HuH-7.5 (cell line): ENCODE data around the gene CFAP53.

ENCODE experiments used
- DNase-seq: peaks from one replicate; pipeline ENCODE4 v3.0.0; 2011; ENCODE audit warnings: low spot score

CFAP53 gene

DNA sequence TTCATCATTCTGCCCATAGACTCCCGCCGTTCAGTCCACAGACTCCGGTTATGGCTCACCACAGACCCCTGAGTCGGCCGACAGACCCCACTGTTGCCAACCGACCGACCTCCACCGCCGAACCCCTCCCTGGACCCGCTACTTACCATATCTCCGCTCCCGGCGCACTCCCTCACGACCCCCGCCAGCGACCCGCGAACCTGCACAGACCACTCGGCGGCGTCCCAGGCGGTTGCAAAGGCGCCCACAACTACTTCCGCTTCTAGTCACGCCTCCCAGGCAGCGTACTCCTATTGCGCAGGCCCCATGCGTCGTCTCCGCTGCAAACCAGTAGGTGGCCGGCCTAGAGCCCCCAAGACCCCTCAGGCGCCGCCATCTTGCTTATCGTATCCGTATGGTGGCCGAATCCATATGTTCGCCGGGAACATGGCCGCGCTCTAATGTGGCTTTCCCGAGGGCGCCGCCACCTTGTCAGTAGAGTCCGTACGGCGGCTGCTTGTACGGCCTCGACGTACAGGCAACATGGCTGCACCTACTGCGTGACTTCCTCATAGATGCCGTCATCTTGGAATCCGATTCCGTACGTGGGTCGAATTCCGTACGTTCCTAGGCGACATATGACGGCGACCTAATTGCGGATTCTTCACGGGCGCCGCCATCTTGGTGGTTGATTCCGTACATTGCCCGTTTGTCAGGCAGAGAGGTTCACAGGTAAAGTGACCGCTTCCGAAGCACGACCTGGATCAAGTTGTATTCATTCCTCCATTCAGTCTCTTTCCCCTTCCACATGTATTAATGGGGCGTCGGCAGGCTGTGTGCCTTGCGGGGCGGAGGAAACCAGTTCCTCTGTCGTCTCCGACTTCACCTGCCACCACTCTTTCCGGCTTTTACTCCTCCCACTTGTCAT is 21.4 kb upstream of the CFAP53 start, which contains the start of gene CXXC1:
Gene CXXC1, minus strand, starts transcription at position 252 of the 907 bp plus-strand sequence. Its CDS starts 103 bp downstream, at position 149.
- peak; percentile 82 for DNase-seq

DNA sequence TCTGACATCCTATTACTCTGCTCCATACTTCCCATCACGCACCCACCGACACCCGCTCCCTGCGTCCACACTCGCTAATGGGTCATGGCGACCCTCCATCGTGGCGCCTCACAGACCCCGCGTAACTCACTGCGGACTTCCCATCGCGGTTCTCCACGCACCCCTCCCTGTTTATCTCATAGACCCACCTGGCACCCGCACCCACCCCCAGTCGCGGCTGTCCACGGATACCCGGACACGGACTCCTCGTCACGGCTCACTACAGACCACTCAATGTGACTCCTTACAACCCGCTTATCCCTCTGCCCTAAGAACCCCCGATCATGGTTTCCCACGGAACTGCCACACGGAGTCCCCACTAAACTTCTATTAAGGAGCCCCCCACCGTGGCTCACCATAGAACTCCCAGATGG is 20.7 kb upstream of the CFAP53 start:
- no peak for DNase-seq

DNA sequence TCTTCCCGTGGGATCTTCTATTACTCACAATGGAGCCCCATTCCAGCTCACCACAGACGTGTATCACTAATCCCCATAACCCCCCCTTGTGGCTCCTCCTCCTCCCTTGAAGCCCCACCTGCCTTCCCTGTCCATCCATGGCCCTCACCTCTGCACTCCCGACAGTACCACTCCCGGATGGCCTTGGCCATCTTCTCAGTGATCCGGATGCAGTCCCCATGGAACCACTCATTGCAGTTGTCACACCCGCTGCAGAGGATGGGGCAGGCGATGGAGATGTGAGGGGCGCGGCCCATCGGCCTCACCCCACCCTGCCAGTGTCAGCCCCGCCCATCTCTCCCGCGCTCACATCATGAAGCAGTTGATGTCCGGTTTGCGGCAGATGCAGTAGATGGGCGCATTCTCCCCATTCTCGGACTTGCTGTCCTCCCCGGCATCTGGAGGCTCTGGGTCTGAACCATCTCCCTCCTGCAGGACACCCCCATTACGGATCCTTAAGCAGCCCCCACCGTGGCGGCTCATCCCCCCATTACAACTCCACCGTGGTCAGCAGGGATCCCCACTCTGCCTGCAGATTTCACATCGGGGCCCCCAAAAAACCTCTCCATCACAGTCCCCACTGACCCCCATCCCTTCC is 20.2 kb upstream of the CFAP53 start:
- no peak for DNase-seq

DNA sequence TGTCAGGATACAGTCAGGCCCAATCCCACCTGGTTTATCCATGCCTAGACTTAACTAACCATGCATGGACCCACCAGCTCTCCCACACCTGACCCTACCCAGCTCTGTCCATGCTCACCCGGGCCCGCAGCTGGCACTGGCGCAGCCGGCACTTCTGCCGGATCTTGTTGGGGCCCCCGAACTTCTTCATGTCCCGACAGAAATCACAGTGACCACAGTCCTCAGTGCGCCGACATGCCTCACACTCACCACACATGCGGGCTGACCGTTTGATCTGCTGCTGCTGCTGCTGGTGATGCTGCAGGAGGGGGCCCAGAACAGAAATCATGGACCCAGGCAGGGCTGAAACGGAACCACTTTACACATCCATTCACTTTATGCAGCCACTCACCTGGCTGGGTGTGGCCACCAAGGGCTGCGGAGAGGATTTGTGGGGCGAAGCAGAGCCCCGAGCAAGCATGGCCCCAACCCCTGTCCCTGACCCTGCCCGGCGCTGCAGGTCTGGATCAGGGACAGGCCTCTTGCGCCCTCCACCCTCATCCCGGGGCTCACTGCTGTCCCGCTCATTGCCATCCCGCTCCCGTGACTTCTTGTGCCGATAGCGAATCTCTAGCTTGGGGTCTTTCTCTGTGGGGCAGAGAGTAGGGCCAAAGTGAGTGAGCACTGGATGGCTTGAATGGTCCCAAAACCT is 19.5 kb upstream of the CFAP53 start:
- DNase-seq, result no peak

DNA sequence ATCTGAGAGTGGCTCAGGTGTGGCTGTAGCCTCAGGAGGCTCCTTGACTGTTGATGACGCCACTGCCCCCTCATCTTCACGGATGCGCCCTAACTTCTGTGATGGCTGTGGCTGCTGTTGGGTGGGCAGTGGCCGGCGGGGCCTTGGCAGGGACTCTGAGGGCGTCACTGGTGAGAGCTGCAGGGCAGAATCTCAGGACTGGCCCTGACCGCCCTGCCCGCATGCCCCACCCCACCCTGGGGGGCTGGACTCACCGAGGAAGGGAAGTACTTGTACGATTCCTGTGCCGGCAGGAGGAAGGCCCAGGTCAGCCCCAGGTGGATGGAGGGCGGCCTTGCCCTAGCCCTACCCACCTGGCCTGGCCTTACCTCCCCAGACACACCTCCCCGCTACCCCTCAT is 18.8 kb upstream of the CFAP53 start:
- DNase-seq, result no peak

DNA sequence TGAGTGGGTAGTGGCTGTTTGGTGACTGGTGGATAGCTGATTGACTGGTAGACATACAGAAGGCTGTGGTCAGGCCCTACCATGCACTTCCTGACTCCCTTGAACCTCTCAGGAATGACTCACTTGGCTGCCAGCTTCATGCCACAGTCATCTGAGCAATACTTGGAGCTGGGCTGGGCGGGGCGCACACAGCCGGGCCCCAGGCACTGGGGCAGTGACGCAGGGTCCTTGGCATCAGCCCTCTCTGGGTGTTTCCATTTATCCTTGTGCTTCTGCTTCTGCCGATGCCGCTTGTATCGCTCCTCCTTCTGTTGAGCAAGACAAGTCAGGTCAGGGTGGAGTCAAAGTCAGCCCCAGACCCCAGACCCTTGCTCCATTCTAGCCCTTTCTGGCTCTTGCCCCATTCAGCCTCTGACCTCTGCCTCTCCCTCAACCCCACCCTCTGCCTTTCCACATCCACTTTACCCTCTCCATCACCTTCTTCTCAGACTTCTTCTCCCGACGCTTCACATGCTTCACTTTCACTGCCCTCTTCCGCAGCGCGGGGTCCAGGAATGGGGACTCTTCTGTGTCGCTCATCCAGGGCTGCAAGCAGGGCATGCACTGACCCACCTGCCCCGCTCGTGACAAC is 18.1 kb upstream of the CFAP53 start:
- DNase-seq, result no peak

DNA sequence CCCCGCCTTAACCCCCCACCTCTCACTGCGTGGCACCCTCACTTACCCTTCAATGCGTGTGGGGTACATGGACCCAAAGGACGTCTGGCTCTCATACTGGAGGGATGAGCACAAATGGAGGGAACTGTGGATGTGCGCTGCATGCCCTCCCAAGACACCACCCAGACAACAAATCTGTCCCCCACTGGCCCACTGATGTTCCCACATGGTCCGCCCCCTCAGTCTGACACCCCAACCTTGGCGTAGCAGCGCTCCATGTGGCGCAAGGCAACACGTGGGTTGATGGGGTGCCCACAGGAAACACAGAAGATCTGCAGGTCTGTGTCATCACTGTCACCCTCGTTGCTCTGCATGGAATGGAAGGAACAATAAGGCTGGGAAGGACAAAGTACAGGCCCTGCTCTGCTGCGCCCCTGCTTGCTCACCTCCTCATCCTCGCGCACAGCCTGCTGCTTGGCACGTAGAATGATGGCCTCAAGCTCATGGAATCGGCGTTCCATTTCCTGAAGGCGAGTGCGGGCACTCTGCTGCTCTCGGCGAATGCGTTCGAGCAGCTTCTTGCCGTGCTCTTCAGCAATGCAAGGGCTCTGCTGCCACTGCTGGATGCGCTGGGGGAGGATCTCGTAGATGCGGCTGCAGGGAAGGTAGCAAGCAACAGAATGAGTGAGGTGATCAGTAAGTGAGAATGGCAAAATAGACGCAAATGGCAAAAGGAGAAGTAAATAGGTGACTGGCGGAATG is 17.3 kb upstream of the CFAP53 start:
- no peak for DNase-seq

DNA sequence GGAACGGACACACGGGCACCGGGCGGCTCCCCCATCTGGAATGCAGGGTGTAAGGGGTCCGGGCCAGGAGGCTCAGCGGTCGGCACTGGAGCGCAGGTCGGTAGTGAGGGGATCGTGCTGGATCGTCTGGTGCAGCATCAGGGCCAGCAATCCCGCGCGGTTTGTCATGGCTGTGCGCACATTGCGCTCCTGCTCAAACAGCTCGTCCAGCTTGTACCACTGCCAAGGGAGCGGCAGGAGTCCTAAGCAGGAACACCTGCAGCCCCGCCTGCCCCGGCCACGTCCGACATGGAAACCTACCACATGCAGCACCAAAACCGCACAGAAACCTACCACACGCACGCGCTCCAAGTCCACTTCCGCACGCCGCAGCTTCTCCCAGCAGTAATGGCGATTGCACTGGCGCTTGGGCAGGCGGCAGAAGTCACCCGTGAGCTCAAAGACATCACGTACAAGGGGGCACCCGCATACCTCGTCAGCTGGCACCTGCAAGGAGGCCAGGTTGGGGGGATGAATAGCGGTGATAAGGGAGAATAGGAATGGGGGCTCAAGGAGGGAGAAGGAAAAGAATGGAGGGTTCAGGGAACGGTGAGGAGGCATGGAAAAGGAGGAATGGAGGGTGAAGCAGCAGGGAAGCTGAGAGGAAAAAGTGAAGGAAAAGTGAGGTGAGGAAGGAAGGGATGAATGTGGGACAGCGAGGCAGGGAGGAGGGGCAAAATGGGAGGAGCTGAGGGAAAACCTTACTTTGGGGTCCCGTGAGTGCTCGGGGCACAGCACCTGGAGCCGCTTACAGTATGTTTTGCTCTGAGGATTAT is 16.4 kb upstream of the CFAP53 start:
- no peak for DNase-seq

DNA sequence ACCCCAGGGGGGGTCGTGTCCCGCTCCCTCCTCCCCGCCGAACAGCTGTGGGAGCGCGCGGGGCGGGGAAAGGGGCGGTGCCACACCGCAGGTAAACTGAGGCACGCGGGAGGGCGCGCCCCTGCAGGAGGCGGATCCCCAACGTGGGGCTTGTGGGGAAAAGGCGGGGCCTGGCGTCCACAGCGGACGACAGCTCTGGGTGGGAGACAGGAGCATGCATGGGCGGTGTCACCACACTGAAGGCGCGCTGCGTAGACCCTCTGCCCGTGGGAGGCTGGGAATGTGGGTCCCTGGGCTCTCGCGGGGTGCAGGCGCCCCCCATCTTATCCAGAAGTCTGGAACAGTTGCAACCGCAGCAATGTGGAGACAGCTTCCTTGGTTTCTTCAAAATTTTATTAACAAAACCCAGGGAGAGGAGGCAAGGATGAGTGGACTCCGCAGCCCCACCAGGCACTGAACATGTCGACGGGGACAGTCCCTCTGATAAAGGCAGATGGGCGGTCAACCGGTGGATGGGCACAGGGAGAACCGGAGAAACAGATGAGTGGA is 15.8 kb upstream of the CFAP53 start:
- DNase-seq, result no peak

DNA sequence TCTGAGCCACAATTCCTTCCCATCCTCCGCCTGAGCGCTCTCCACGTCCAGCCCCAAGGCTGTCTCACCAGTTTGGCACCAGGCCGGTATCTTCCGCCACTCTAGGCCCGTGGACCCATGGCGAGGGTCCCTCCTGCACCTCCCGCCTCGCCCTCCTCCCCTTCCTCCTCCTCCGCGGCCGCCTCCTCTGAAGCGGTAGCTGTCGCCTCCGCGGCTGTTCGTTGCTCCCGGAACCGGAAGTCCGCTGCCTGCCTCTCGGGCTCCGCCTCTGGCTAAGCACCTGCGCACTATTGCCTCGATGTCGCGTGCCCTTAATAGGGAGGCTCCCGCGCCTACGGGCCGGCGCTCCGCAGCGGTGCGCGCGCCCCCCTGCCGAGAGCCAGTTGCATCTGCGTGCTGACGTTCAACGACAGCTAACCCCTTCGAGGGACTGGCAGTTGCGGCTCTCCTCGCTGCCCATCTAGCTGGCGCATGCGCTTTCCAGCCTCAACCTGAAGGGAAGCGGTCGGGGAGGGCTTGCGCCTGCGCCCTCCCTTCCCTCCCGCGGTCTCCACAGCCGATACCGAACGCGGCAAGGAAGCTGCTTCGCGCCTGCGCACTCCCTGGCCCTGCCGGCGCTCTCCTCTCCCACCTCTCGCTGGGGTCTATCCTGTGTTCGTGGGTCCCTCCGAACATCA is 15.1 kb upstream of the CFAP53 start, which contains the start of gene MBD1:
Gene MBD1, minus strand, starts transcription at position 229 of the 677 bp plus-strand sequence. CDS start 1,531 bp downstream, outside the sequence.
- DNase-seq, result peak; percentile 93

DNA sequence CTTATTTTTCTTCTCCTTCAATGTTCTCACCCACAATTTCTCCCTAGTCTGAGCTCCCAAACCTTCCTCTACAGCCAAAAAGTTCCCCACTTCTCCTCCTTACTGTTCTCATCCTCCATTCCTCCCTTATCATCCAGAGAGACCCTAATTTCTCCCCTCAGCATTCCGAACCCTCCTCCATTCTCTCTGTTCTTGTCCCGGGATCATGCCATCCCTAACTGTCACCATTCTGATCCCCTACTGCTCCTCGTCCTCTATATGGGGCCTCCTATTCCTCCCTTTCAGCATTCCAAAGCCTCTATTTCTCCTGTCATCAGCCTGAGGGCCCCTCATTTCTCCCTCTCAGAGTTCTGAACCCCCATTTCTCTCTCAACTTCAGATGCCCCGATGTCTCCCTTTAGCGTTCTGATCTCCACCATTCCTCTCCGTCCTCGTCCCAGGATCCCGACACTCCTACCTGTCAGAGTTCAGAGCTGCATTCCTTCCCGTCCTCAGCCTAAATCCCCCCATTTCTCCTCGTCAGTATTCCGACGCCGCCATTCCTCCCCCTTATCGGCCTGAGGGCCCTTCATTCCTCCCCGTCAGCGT is 14.5 kb upstream of the CFAP53 start:
- no peak for DNase-seq

DNA sequence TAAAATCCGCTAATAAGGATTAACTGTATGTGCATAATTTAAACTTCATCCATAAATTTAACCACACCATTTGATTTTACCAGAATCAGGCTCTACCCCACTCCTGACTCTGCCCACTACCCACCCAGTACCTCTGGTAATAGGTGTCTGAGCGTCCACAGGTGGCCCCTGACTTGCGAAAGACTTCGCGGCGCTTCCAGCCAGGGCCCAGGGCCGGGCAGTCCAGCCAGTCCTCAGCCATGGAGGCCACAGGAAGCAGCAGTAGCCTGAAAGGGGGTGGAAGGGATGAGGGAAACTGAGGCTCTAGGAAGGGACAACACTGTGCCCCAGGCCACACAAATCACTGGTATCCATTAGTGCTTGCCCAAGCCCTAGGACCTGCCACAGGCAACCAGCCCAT is 13.5 kb upstream of the CFAP53 start:
- no peak for DNase-seq

DNA sequence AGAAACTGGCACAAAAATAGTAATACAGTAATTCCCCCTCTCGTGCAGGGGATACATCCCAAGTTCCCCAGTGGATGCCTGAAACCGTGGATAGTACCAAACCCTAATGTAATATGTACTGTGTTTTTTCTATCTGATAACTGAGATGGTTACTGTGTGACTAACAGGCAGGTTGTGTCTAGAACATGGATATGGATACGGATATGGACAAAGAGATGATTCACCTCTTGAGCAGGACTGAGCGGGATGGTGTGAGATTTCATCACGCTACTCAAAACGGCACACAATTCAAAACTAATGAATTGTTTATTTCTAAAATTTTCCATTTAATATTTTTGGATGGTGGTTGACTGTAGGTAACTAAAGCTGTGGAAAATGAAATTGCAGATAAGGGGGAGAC is 11.6 kb upstream of the CFAP53 start:
- DNase-seq, result no peak

DNA sequence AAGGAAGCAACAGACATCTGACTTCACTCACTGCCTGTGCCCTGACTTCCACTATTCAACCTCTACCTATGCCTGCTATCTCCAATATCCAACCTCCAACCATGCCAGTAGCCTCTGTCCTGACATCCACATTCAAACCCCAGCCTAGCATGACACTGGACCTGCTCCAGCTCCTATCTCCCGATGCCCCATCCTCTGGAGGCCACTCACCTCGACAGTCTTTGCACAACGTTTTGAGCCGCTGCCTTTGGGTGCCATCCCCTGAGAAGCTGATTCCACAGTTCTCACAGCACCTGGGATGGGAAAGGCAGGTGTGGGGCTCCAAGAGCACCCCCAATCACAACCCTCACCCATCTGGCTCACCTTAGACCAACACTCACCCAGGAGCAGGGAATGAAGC is 10.2 kb upstream of the CFAP53 start:
- DNase-seq, result no peak

DNA sequence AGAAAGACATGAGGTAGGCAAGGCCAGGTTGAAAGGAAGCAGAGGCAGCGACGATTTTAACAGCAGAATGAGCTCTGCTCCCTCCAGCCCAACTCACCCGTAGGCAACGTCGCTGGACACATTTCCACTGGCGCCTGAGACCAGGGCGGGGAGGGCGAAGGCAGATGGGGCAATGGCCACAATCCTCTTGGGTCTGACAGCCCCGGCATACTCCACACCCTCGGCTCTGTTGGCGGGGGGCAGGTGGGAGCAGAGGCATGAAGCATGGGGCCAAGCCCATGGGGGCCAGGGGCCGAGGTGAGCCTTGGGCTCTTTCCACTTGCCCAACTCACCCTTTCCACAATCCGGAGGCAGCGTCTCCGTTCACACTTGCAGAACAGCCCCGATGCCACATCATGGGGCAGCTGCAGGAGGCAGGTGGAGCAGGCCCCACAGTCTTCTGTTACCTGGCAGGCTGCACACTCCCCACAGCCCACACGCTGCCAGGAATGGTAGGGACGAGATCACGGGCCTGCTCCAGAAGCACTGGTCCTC is 9.3 kb upstream of the CFAP53 start:
- DNase-seq, result no peak

DNA sequence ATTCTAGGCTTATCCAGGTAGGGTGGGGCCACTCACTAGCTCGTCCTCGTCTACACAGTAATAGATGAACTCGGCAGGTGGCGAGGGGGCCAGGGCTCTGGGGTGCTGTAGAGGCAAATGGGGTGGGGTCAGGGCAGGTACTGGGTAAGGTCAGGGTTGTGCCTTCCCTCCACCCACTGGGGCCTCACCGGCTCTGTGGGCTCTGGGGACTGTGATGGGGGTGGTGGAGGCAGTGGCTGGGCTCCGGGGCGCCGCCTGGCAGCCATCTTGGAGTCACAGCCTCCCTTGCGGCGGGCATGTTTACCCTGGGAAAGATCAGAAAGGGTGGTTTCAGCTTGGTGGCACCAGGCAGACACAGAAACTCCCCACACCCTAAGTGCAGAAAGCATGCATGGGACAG is 8.6 kb upstream of the CFAP53 start:
- DNase-seq, result no peak

DNA sequence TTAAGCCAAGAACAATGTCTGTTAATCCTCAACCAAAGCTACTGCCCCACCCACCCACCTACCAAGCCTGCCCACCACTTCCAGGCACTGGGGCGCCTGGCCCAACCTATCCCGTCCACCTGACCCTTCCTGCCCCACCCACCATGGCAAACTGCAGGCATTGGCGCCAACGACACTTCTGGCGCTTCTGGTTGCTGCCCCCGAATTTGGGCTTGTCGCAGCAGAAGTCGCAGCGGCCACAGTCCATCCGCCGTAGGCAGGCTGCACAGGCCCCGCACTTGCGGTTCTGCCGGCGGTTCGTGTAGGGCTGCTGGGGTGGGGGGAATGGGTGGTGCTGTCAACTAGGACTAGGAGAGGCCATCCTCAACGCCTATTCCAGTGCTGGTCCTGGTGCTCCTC is 7.7 kb upstream of the CFAP53 start:
- DNase-seq, result no peak

DNA sequence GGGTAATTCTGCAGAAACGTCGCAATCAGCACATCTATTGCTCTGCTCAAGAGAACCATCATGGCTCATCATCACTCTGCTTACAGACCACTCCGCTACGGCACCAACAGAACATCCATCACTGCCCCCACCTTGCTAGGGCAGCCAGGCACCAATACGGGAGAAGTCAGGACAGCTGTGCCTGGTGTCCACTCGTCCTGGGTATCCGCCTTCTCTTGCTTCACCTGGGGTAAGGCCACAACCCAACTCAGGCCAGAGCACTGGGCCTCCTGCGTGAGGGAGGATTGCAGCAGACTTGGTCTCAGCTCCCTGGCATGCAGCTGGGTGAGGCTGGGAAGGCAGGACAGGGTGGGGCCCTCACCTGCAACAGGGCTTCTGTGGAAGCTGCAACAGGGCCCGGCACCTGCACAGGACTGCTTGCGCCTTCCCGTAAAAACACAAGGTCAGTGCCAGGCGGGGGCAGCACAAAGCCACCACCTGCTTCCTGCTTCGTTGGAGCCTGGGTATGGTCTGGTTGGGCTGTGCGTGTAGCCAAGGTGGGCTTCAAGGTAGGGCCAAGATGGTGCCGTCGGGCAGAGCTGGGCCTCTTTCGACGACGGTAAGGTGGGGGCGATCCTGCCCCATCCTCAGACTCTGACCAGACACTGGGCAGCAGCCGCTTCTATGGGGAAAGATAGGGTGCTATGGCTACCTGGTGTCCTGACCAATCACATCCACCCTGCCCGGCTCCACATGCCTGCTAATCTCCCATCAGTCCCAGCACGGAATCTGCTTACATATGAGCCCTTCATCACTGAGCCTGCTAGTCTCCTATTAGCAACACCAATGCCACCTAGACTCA is 7.1 kb upstream of the CFAP53 start:
- no peak for DNase-seq
